SH-SY5Y (cell line): ENCODE measurements around the gene SH3TC1.

Experiments
- GATA2 ChIP-seq: IDR thresholded peaks from 2 replicates; pipeline ENCODE4 v1.6.1; 2011; ENCODE audit warnings: mild to moderate bottlenecking, low read depth, low read length
- GATA3 ChIP-seq: IDR thresholded peaks from 2 replicates; pipeline ENCODE4 v1.6.1; 2011; ENCODE audit warnings: low read depth, mild to moderate bottlenecking, low read length, moderate library complexity

GRCh38 chr4:8232748-8233147, 33.7 kb downstream of the SH3TC1 start:
- TF ChIP-seq GATA3 (no peak), GATA2 (no peak)
